GM12878 (cell line): ENCODE results near the gene MYO7A. TPM values are rescaled to one million over a fixed set of nuclear protein-coding genes. Genes with fewer than 3 reads are reported as not detected.

Experiments
- ATAC-seq: fragments of 200-7000 bp; cut with Tn5 transposase; 3 replicates; pipeline ENCODE4 v1.9.1; 2020; ENCODE audit warnings: mild to moderate bottlenecking, moderate library complexity
- BruUV-seq: library from RNA; stranded (reverse); fragments of 400-500 nt; replicated peaks from 2 replicates; lab custom pipeline; 2021; lab: Mats Ljungman, UMichigan
- CTCF ChIA-PET: fragments of 300-600 bp; sonication (Branson Sonifier 250); formaldehyde crosslinking; extraction: SDS; loops from one replicate; lab custom pipeline; 2021; ENCODE audit warnings: inconsistent platforms; lab: Yijun Ruan, JAX
- POLR2A ChIA-PET: fragments of 350-600 bp; formaldehyde crosslinking; extraction: SDS; loops from one replicate; lab custom pipeline; 2021; ENCODE audit warnings: inconsistent platforms; lab: Charles Lee
- RAD21 ChIA-PET: fragments of 300-600 bp; sonication (Branson Sonifier 250); formaldehyde crosslinking; loops from one replicate; lab custom pipeline; 2023; ENCODE audit warnings: antibody characterized with exemption; ENCODE audit not compliant: unreplicated experiment; lab: Charles Lee
- SMC1A ChIA-PET: fragments of 300-600 bp; sonication (Branson Sonifier 250); formaldehyde crosslinking; loops from one replicate; lab custom pipeline; 2023; ENCODE audit not compliant: unreplicated experiment, uncharacterized antibody; lab: Charles Lee
- DNase-seq: peaks from one replicate; pipeline ENCODE4 v3.0.0-alpha.2; 2011; ENCODE audit warnings: low read depth, low spot score
- FAIRE-seq: peaks from 3 replicates; lab custom pipeline; 2011; peaks lifted over from hg19 to GRCh38; lab: Jason Lieb, UNC
- H2AFZ ChIP-seq: 2 replicates; pipeline ENCODE4 v1.6.0; 2011; ENCODE audit warnings: low read depth, low read length, control low read depth; ENCODE audit not compliant: control insufficient read depth
- H3K27ac ChIP-seq: 2 replicates; pipeline ENCODE4 v1.5.1; 2011; ENCODE audit warnings: control low read depth; ENCODE audit not compliant: control insufficient read depth, insufficient read depth
- H3K27me3 ChIP-seq, 2 experiments: replicated peaks in 1 of 2; 2 replicates each; pipeline versions ENCODE4 v1.6.0 to v1.6.1; 2011; ENCODE audit warnings: low read length in 1 of 2; ENCODE audit not compliant: control insufficient read depth in 2 of 2, insufficient read depth in 2 of 2
- H3K36me3 ChIP-seq, 2 experiments: 2 replicates each; pipeline ENCODE4 v1.5.1; 2011; ENCODE audit warnings: low read length in 1 of 2; ENCODE audit not compliant: control insufficient read depth in 2 of 2, insufficient read depth in 2 of 2
- H3K4me1 ChIP-seq: 2 replicates; pipeline ENCODE4 v1.6.1; 2011; ENCODE audit warnings: mild to moderate bottlenecking, low read length, moderate library complexity, mixed read lengths; ENCODE audit not compliant: control insufficient read depth, insufficient read depth
- H3K4me2 ChIP-seq: 2 replicates; pipeline ENCODE4 v1.6.0; 2011; ENCODE audit warnings: control low read depth; ENCODE audit not compliant: control insufficient read depth, insufficient read depth
- H3K4me3 ChIP-seq: fragments of 200-600 bp; sonication (generic); 2 replicates; pipeline ENCODE4 v1.5.1; 2016
- H3K79me2 ChIP-seq: 2 replicates; pipeline ENCODE4 v1.6.0; 2011; ENCODE audit warnings: low read length; ENCODE audit not compliant: control insufficient read depth, insufficient read depth
- H3K9ac ChIP-seq: 2 replicates; pipeline ENCODE4 v1.8.0; 2011; ENCODE audit warnings: low read length, control low read depth, mixed read lengths; ENCODE audit not compliant: control insufficient read depth, insufficient read depth
- H3K9me3 ChIP-seq: replicated peaks from 3 replicates; pipeline ENCODE4 v1.5.1; 2011; ENCODE audit warnings: mild to moderate bottlenecking, low read length; ENCODE audit not compliant: control insufficient read depth, insufficient read depth
- H4K20me1 ChIP-seq: 2 replicates; pipeline ENCODE4 v1.6.0; 2011; ENCODE audit not compliant: control insufficient read depth, insufficient read depth
- CREM ChIP-seq: IDR thresholded peaks from 2 replicates; pipeline ENCODE4 v1.6.1; 2014; ENCODE audit warnings: antibody characterized with exemption, low read depth
- FOXK2 ChIP-seq: fragments of 450-650 bp; IDR thresholded peaks from 2 replicates; pipeline ENCODE4 v1.6.1; 2017; ENCODE audit warnings: mild to moderate bottlenecking, moderate library complexity
- MEF2B ChIP-seq: fragments of 450-650 bp; IDR thresholded peaks from 2 replicates; pipeline ENCODE4 v1.6.1; 2018; ENCODE audit warnings: mild to moderate bottlenecking, moderate library complexity; ENCODE audit not compliant: partially characterized antibody, poor library complexity, severe bottlenecking
- POLR2AphosphoS2 ChIP-seq: IDR thresholded peaks from 2 replicates; pipeline ENCODE4 v1.6.1; 2011; ENCODE audit warnings: low read depth, mild to moderate bottlenecking, low read length, improper control_type of control experiment, moderate library complexity
- SMAD5 ChIP-seq: IDR thresholded peaks from 2 replicates; pipeline ENCODE4 v1.6.1; 2016; ENCODE audit warnings: antibody characterized with exemption, low read depth
- TARDBP ChIP-seq: IDR thresholded peaks from 2 replicates; pipeline ENCODE4 v1.6.1; 2016; ENCODE audit warnings: borderline replicate concordance
- WGBS: methylation state at CpG from one replicate; pipeline ENCODE4 v1.1.6; 2016; ENCODE audit warnings: low lambda C conversion rate; ENCODE audit not compliant: insufficient replicate concordance, insufficient coverage; ENCODE audit errors: missing lambda C conversion rate; 5-methylcytosine and 5-hydroxymethylcytosine counted together
- in situ Hi-C: fragments of 300-500 bp; cut with MboI; formaldehyde crosslinking; loops from 9 replicates; pipeline ENCODE4 v1.14.3; 2018; ENCODE audit warnings: mixed read lengths
- intact Hi-C: fragments of 100-400 bp; cut with micrococcal nuclease; formaldehyde crosslinking; loops from one replicate; pipeline ENCODE4 v1.14.2; 2022; ENCODE audit not compliant: unreplicated experiment
- polyA plus RNA-seq, 11 experiments: library from polyadenylated mRNA; depleted of rRNA in 4 of 11; unstranded in 6 of 11; stranded (reverse) in 5 of 11; fragments of >200 nt; fragmentation: Nextera tagmentation in 4 of 11; fragmentation: Illumina TruSeq in 1 of 11; extraction: Ambion mirVana in 4 of 11; extraction: Trizol in 1 of 11; gene quantifications; 1 replicate in 1 of 11; 2 replicates in 10 of 11; pipeline versions ENCODE4 v1.2.1 to v1.2.3, GENCODE V29; 2011 to 2016; ENCODE audit warnings: inconsistent platforms in 2 of 11, missing spikeins in 2 of 11, low read depth in 1 of 11
- total RNA-seq, 4 experiments: library from RNA; depleted of rRNA in 3 of 4; stranded (reverse); fragments of >200 nt in 3 of 4; fragmentation: Illumina TruSeq in 1 of 4; extraction: Trizol in 1 of 4; gene quantifications; 2 replicates each; pipeline versions ENCODE4 v1.2.1 to v1.2.3, GENCODE V29; 2013 to 2021
- TF ChIP-seq, protein P1 (sequence below): IDR thresholded peaks from 2 replicates; pipeline ENCODE4 v1.6.1; 2012; ENCODE audit warnings: low read depth, low read length, improper control_type of control experiment
- TF ChIP-seq, protein P2 (sequence below): fragments of 450-650 bp; IDR thresholded peaks from 2 replicates; pipeline ENCODE4 v1.6.1; 2017; ENCODE audit warnings: mild to moderate bottlenecking, low read depth, inconsistent platforms; ENCODE audit not compliant: poor library complexity, severe bottlenecking

Gene MYO7A
- total and polyA plus RNA-seq, 10 of the 15 experiments (the other 5 are each of a cell fraction or from before 2014, with no cell fraction given) = 0.01 to 0.21 (median 0.04) TPM; not detected in 6

DNA sequence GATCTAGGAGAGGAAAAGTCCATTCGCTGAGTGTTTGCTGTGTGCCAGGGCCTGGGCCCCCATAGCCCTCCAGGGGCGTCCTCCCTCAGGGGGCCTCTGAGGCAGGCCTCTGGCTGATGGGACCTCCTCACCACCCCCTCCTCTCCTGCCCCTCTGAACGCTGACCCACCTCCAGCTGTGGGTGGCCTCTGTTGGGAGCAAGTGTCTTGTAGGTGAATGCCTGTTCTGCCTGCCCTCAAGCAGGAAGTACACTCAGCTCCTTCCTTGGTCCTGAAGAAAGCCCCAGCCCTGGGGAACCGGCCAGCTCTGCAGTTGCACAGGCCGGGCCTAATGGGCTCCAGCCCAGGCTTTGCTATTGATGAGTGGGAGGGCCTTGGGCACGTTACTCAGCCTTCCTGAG is 3.5 kb downstream of the MYO7A start:
- Histone ChIP-seq H4K20me1 (no peaks in the 10 kb centered on the region), H3K27me3 (peaks cover 0 to 3% of the 10 kb centered on the region in 2 experiments; a peak in 2 of 4 replicates), H3K4me1 (0 out of 2 replicates have a peak, but pooled peaks cover 3% of the 10 kb centered on the region), H2AFZ (no peak overlapping the region), H3K79me2 (no peaks in the 10 kb centered on the region), H3K4me3 (no peak overlapping the region), H3K4me2 (no peak overlapping the region), H3K9ac (no peak overlapping the region), H3K27ac (no peak overlapping the region), H3K36me3 (no peaks in the 10 kb centered on the region), H3K9me3 (no peaks in the 10 kb centered on the region)
- 14% methylated on average over 6 of the region's 6 CpGs for WGBS
- ChIA-PET SMC1A (no interaction called here), CTCF (interaction anchor here (1.1 kb wide), 1 partner anchor 417 kb away, joined by 3 read pairs; no protein-coding TSS in a partner anchor), POLR2A (no interaction called here), RAD21 (no interaction called here)
- TF ChIP-seq CREM (no peak), FOXK2 (no peak), SMAD5 (no peak)
- TF ChIP-seq, protein P1, sequence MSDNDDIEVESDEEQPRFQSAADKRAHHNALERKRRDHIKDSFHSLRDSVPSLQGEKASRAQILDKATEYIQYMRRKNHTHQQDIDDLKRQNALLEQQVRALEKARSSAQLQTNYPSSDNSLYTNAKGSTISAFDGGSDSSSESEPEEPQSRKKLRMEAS = no peak
- in situ Hi-C loops (no loop called here), intact Hi-C loops (no loop called here)
- FAIRE-seq (no peak), DNase-seq (no peak), ATAC-seq (no peak)
- BruUV-seq = no TSS peak

DNA sequence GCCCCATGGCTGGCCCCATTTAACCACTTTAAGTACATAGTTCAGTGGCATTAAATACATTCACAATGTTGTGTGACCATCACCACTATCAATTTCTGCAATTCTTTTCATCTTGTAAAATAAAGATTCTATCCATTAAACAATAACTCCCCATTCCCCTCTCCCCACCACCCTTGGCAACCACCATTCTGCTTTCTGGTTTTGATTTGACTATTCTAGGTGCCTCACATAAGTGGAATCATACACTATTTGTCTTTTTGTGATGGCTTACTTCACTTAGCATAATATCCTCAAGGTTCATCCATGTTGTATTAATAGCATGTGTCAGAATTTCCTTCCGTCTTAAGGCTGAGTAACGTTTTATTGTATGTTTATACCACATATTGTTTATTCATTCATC is 7.0 kb downstream of the MYO7A start:
- in situ Hi-C loops (no loop called here), intact Hi-C loops (no loop called here)
- H3K4me3 ChIP-seq = no peak overlapping the region
- no peaks in the 10 kb centered on the region for H3K79me2 ChIP-seq
- CTCF ChIA-PET = no interaction called here
- 0% methylated on average over 2 of the region's 2 CpGs for WGBS
- no peaks in the 10 kb centered on the region for H3K36me3 ChIP-seq
- no peaks in the 10 kb centered on the region; a peak in 1 of 4 replicates for H3K27me3 ChIP-seq
- H2AFZ ChIP-seq = no peak overlapping the region
- SMC1A ChIA-PET = no interaction called here
- TF ChIP-seq FOXK2 = no peak
- TF ChIP-seq, protein P2, sequence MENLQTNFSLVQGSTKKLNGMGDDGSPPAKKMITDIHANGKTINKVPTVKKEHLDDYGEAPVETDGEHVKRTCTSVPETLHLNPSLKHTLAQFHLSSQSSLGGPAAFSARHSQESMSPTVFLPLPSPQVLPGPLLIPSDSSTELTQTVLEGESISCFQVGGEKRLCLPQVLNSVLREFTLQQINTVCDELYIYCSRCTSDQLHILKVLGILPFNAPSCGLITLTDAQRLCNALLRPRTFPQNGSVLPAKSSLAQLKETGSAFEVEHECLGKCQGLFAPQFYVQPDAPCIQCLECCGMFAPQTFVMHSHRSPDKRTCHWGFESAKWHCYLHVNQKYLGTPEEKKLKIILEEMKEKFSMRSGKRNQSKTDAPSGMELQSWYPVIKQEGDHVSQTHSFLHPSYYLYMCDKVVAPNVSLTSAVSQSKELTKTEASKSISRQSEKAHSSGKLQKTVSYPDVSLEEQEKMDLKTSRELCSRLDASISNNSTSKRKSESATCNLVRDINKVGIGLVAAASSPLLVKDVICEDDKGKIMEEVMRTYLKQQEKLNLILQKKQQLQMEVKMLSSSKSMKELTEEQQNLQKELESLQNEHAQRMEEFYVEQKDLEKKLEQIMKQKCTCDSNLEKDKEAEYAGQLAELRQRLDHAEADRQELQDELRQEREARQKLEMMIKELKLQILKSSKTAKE = no peak
- TF ChIP-seq TARDBP = no peak
- no peak for TF ChIP-seq MEF2B
- TF ChIP-seq POLR2AphosphoS2 = no peak
- no peaks in the 10 kb centered on the region for H3K9me3 ChIP-seq
- H3K9ac ChIP-seq = no peak overlapping the region
- no peaks in the 10 kb centered on the region for H4K20me1 ChIP-seq
- FAIRE-seq (no peak), ATAC-seq (no peak), DNase-seq (no peak)
- RAD21 ChIA-PET = no interaction called here
- no peak overlapping the region for H3K27ac ChIP-seq
- no peak overlapping the region for H3K4me2 ChIP-seq
- BruUV-seq = no TSS peak
- H3K4me1 ChIP-seq = no peaks in the 10 kb centered on the region
- POLR2A ChIA-PET = no interaction called here
